Body of pancreas (tissue), 4 donors: Measurements from ENCODE around the gene GATB.

ENCODE experiments used
- POLR2A ChIP-seq, 3 donors: fragments of 450-650 bp; IDR thresholded peaks; one replicate each; pipeline ENCODE4 v1.6.1; 2016; ENCODE audit warnings: antibody characterized with exemption in 3 of 3, mild to moderate bottlenecking in 2 of 3
- TF ChIP-seq, protein P1 (sequence below), 7 experiments: fragments of 450-650 bp in 4 of 7; fragments of 200-600 bp in 3 of 7; sonication (generic) in 3 of 7; IDR thresholded peaks; one replicate each; pipeline ENCODE4 v1.5.1; 2016 to 2019; ENCODE audit warnings: antibody characterized with exemption in 7 of 7

DNA sequence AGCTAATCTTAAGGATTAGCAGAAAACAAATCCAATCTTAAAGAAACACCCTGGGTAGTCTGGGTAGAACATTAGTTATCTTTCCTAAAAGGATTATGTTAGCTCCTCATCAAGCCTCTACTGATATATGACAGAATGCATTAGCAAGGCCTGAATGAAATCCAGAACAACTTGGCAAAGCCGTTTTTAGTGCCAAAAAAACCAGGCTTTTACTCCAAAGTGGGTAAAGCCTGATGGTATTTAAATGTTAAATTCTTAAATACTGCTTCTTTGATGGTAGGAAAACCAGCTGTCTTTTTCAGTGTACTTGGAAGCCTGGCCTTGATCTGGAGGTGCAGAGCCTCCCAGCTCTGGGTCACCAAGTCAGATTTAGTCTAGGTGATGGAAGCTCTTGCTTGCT is 120.4 kb downstream of the GATB start:
- TF ChIP-seq, protein P1, sequence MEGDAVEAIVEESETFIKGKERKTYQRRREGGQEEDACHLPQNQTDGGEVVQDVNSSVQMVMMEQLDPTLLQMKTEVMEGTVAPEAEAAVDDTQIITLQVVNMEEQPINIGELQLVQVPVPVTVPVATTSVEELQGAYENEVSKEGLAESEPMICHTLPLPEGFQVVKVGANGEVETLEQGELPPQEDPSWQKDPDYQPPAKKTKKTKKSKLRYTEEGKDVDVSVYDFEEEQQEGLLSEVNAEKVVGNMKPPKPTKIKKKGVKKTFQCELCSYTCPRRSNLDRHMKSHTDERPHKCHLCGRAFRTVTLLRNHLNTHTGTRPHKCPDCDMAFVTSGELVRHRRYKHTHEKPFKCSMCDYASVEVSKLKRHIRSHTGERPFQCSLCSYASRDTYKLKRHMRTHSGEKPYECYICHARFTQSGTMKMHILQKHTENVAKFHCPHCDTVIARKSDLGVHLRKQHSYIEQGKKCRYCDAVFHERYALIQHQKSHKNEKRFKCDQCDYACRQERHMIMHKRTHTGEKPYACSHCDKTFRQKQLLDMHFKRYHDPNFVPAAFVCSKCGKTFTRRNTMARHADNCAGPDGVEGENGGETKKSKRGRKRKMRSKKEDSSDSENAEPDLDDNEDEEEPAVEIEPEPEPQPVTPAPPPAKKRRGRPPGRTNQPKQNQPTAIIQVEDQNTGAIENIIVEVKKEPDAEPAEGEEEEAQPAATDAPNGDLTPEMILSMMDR (IDR thresholded peaks at IDR 0.05) = no peak
- TF ChIP-seq POLR2A (IDR thresholded peaks at IDR 0.05) = no peak
